GM23248 (cell line): ENCODE measurements around the gene PWWP2A. TPM values are rescaled to one million over a fixed set of nuclear protein-coding genes. Genes with fewer than 3 reads are reported as not detected.
"Not testable (repeated sequence)": the region's sequence is repeated elsewhere in the genome, so short reads cannot be mapped to it uniquely, and the experiment has no call there.

Experiments
- DNase-seq: peaks from one replicate; pipeline ENCODE4 v3.0.0-alpha.2; 2015
- H2AFZ ChIP-seq: fragments of 200-600 bp; sonication (generic); 2 replicates; pipeline ENCODE4 v1.6.1; 2016; ENCODE audit warnings: antibody characterized with exemption
- H3F3A ChIP-seq: fragments of 200-600 bp; sonication (generic); 2 replicates; pipeline ENCODE4 v1.6.1; 2016; ENCODE audit warnings: mild to moderate bottlenecking, antibody characterized with exemption, mixed run types; ENCODE audit not compliant: insufficient read depth
- H3K27ac ChIP-seq: fragments of 200-600 bp; sonication (generic); 2 replicates; pipeline ENCODE4 v1.5.1; 2016; ENCODE audit warnings: mild to moderate bottlenecking
- H3K27me3 ChIP-seq: fragments of 200-600 bp; sonication (generic); replicated peaks from 2 replicates; pipeline ENCODE4 v1.6.1; 2016; ENCODE audit warnings: mild to moderate bottlenecking; ENCODE audit not compliant: insufficient read depth
- H3K36me3 ChIP-seq: fragments of 200-600 bp; sonication (generic); 2 replicates; pipeline ENCODE4 v1.6.1; 2016; ENCODE audit warnings: low read depth, mild to moderate bottlenecking
- H3K4me1 ChIP-seq: fragments of 200-600 bp; sonication (generic); 2 replicates; pipeline ENCODE4 v1.6.1; 2016; ENCODE audit warnings: mild to moderate bottlenecking; ENCODE audit not compliant: insufficient read depth
- H3K4me2 ChIP-seq: fragments of 200-600 bp; sonication (generic); one replicate; pipeline ENCODE4 v1.6.1; 2016; ENCODE audit warnings: mild to moderate bottlenecking; ENCODE audit not compliant: unreplicated experiment
- H3K4me3 ChIP-seq: fragments of 200-600 bp; sonication (generic); 2 replicates; pipeline ENCODE4 v1.5.1; 2016; ENCODE audit warnings: mild to moderate bottlenecking
- H3K79me2 ChIP-seq: fragments of 200-600 bp; sonication (generic); 2 replicates; pipeline ENCODE4 v1.6.1; 2016; ENCODE audit warnings: mild to moderate bottlenecking; ENCODE audit not compliant: insufficient read depth
- H3K9ac ChIP-seq: fragments of 200-600 bp; sonication (generic); 2 replicates; pipeline ENCODE4 v1.6.1; 2016; ENCODE audit warnings: mild to moderate bottlenecking
- H3K9me2 ChIP-seq: fragments of 200-600 bp; sonication (generic); 2 replicates; pipeline ENCODE4 v1.6.1; 2016; ENCODE audit warnings: mixed run types, mild to moderate bottlenecking, moderate library complexity; ENCODE audit not compliant: insufficient read depth
- H3K9me3 ChIP-seq: fragments of 200-600 bp; sonication (generic); one replicate; pipeline ENCODE4 v1.6.1; 2017; ENCODE audit warnings: low read depth
- H4K20me1 ChIP-seq: fragments of 200-600 bp; sonication (generic); 2 replicates; pipeline ENCODE4 v1.6.0; 2016; ENCODE audit not compliant: insufficient read depth
- EZH2 ChIP-seq: fragments of 200-600 bp; sonication (generic); IDR thresholded peaks from 2 replicates; pipeline ENCODE4 v1.6.1; 2018; ENCODE audit warnings: antibody characterized with exemption, mild to moderate bottlenecking; ENCODE audit not compliant: insufficient read depth, poor library complexity, severe bottlenecking
- EZH2phosphoT487 ChIP-seq: fragments of 200-600 bp; sonication (generic); IDR thresholded peaks from 2 replicates; pipeline ENCODE4 v1.6.1; 2018; ENCODE audit warnings: antibody characterized with exemption, moderate library complexity, mild to moderate bottlenecking, low read depth; ENCODE audit not compliant: insufficient read depth
- WGBS, 2 experiments: methylation state at CpG; one replicate each; pipeline ENCODE4 v1.1.6; 2015 to 2017; ENCODE audit warnings: low lambda C conversion rate in 2 of 2, low coverage in 1 of 2; ENCODE audit errors: missing lambda C conversion rate in 2 of 2; 5-methylcytosine and 5-hydroxymethylcytosine counted together
- in situ Hi-C: fragments of 300-500 bp; cut with MboI; formaldehyde crosslinking; loops from 2 replicates; pipeline ENCODE4 v1.15.0; 2020
- polyA plus RNA-seq: library from polyadenylated mRNA; unstranded; fragments of >200 nt; fragmentation: Nextera tagmentation; extraction: Ambion mirVana; gene quantifications from 2 replicates; pipeline ENCODE4 v1.2.1, GENCODE V29; 2016
- total RNA-seq: library from RNA; depleted of rRNA; stranded (reverse); fragments of >200 nt; shearing (Covaris generic); gene quantifications from 2 replicates; pipeline ENCODE4 v1.2.3, GENCODE V29; 2014

The PWWP2A gene
- total and polyA plus RNA-seq, 2 experiments from 2014 or later: 7.8 to 13.2 TPM

GRCh38 chr5:160079753-160080152 is 39.5 kb downstream of the PWWP2A start:
- Histone ChIP-seq H4K20me1 (peaks cover 5% of the 10 kb centered on the region; the same call in 1 of the 2 replicates), H3K27ac (no peak overlapping the region), H3K4me3 (no peak overlapping the region)

GRCh38 chr5:160076997-160077396 is 42.3 kb downstream of the PWWP2A start:
- H2AFZ ChIP-seq: no peak overlapping the region
- H3K79me2 ChIP-seq: no peaks in the 10 kb centered on the region
- H4K20me1 ChIP-seq: no peaks in the 10 kb centered on the region
- 61 to 67% methylated on average over 2 of the region's 2 CpGs for WGBS, 2 experiments
- DNase-seq: no peak
- no peaks in the 10 kb centered on the region for H3K4me1 ChIP-seq
- no peak overlapping the region for H3K9ac ChIP-seq
- no peaks in the 10 kb centered on the region for H3K9me3 ChIP-seq
- H3F3A ChIP-seq: peaks cover 6% of the 10 kb centered on the region; the same call in 1 of the 2 replicates
- in situ Hi-C loops: no loop called here
- no peak overlapping the region for H3K4me2 ChIP-seq
- no peak overlapping the region for H3K27ac ChIP-seq
- H3K4me3 ChIP-seq: no peak overlapping the region
- 0 out of 2 replicates have a peak, but pooled peaks cover 6% of the 10 kb centered on the region for H3K36me3 ChIP-seq
- H3K9me2 ChIP-seq: no peaks in the 10 kb centered on the region
- TF ChIP-seq EZH2phosphoT487 (no peak), EZH2 (no peak)
- no peaks in the 10 kb centered on the region for H3K27me3 ChIP-seq

More at GRCh38 chr5:160079753-160080152, 39.5 kb downstream of the PWWP2A start:
- 100% methylated on average over 2 of the region's 2 CpGs for WGBS, 2 experiments
- Histone ChIP-seq H3K4me1 (peaks cover 17% of the 10 kb centered on the region), H3K36me3 (0 out of 2 replicates have a peak, but pooled peaks cover 6% of the 10 kb centered on the region), H3K9me2 (no peaks in the 10 kb centered on the region), H3F3A (peaks cover 31% of the 10 kb centered on the region), H3K9ac (no peak overlapping the region), H3K9me3 (no peaks in the 10 kb centered on the region), H3K79me2 (no peaks in the 10 kb centered on the region), H3K27me3 (no peaks in the 10 kb centered on the region), H2AFZ (no peak overlapping the region), H3K4me2 (no peak overlapping the region)
- in situ Hi-C loops: no loop called here
- TF ChIP-seq EZH2: no peak
- no peak for TF ChIP-seq EZH2phosphoT487
- DNase-seq: no peak

- Histone ChIP-seq H4K20me1 (no peaks in the 10 kb centered on the region), H3K27ac (no peak overlapping the region), H3K9me2 (no peaks in the 10 kb centered on the region), H3K4me1 (no peaks in the 10 kb centered on the region), H3K4me2 (no peak overlapping the region), H3K9ac (no peak overlapping the region), H2AFZ (no peak overlapping the region), H3K4me3 (no peak overlapping the region), H3F3A (no peaks in the 10 kb centered on the region), H3K27me3 (no peaks in the 10 kb centered on the region), H3K79me2 (no peaks in the 10 kb centered on the region), H3K9me3 (no peaks in the 10 kb centered on the region), H3K36me3 (0 out of 2 replicates have a peak, but pooled peaks cover 6% of the 10 kb centered on the region)
- in situ Hi-C loops: no loop called here
- TF ChIP-seq EZH2 (no peak), EZH2phosphoT487 (no peak)
- DNase-seq: no peak
Measured at GRCh38 chr5:160075073-160075472, 44.2 kb downstream of the PWWP2A start.

GRCh38 chr5:160071916-160072315 is 47.3 kb downstream of the PWWP2A start:
- Histone ChIP-seq H3K9me2 (no peaks in the 10 kb centered on the region), H3K4me3 (no peak overlapping the region), H3K9me3 (no peaks in the 10 kb centered on the region), H3K4me1 (no peaks in the 10 kb centered on the region), H3F3A (no peaks in the 10 kb centered on the region), H3K27ac (no peak overlapping the region), H3K27me3 (no peaks in the 10 kb centered on the region), H3K4me2 (no peak overlapping the region), H2AFZ (no peak overlapping the region), H3K36me3 (0 out of 2 replicates have a peak, but pooled peaks cover 6% of the 10 kb centered on the region), H4K20me1 (no peaks in the 10 kb centered on the region), H3K79me2 (no peaks in the 10 kb centered on the region), H3K9ac (no peak overlapping the region)
- in situ Hi-C loops: no loop called here
- 91 to 97% methylated on average over 2 of the region's 2 CpGs for WGBS, 2 experiments
- no peak for TF ChIP-seq EZH2
- no peak for TF ChIP-seq EZH2phosphoT487
- no peak for DNase-seq

GRCh38 chr5:160071516-160071915 is 47.7 kb downstream of the PWWP2A start:
- H3K27ac ChIP-seq: no peak overlapping the region
- H3K9me2 ChIP-seq: no peaks in the 10 kb centered on the region
- H3K36me3 ChIP-seq: 0 out of 2 replicates have a peak, but pooled peaks cover 6% of the 10 kb centered on the region
- H3K9ac ChIP-seq: no peak overlapping the region
- no peak overlapping the region for H3K4me3 ChIP-seq
- no peak overlapping the region for H3K4me2 ChIP-seq
- H2AFZ ChIP-seq: no peak overlapping the region
- 71 to 72% methylated on average over 8 of the region's 8 CpGs for WGBS, 2 experiments
- no peaks in the 10 kb centered on the region for H3K4me1 ChIP-seq
- H3K9me3 ChIP-seq: no peaks in the 10 kb centered on the region
- no peaks in the 10 kb centered on the region for H3F3A ChIP-seq
- no peak for DNase-seq
- no peaks in the 10 kb centered on the region for H3K79me2 ChIP-seq
- no peaks in the 10 kb centered on the region for H4K20me1 ChIP-seq
- TF ChIP-seq EZH2phosphoT487 (no peak), EZH2 (no peak)
- H3K27me3 ChIP-seq: no peaks in the 10 kb centered on the region
- in situ Hi-C loops: no loop called here

- H4K20me1 ChIP-seq, DNase-seq, H3K27ac ChIP-seq, H3K36me3 ChIP-seq, H3F3A ChIP-seq, in situ Hi-C loops, H3K27me3 ChIP-seq, H3K4me2 ChIP-seq, H3K79me2 ChIP-seq, H3K9me2 ChIP-seq, H3K9me3 ChIP-seq, H3K4me1 ChIP-seq, H3K4me3 ChIP-seq, H2AFZ ChIP-seq, H3K9ac ChIP-seq: not testable (repeated sequence)
- 67 to 69% methylated on average over 5 of the region's 5 CpGs for WGBS, 2 experiments
Measured at GRCh38 chr5:160069120-160069519, 50.1 kb downstream of the PWWP2A start.
